Neural cell (in vitro differentiated cells): Measurements from ENCODE around the gene MAP4K4. TPM values are rescaled to one million over a fixed set of nuclear protein-coding genes. Genes with fewer than 3 reads are reported as not detected.

ENCODE experiments used
- H2AFZ ChIP-seq: fragments of 200-600, 300-800 bp; sonication (generic), shearing (Covaris generic); 2 replicates; pipeline ENCODE4 v1.6.0; 2014; ENCODE audit warnings: low read depth, mild to moderate bottlenecking, antibody characterized with exemption, low read length, moderate library complexity
- H3F3A ChIP-seq: fragments of 200-600 bp; shearing (Covaris generic); 2 replicates; pipeline ENCODE4 v1.6.1; 2016; ENCODE audit warnings: mild to moderate bottlenecking, moderate library complexity, mixed read lengths, antibody characterized with exemption, low read length; ENCODE audit not compliant: insufficient read depth, poor library complexity, severe bottlenecking
- H3K27ac ChIP-seq: fragments of 200-600, 300-800 bp; sonication (generic), shearing (Covaris generic); 2 replicates; pipeline ENCODE4 v1.5.1; 2014; ENCODE audit warnings: mild to moderate bottlenecking, low read length, moderate library complexity
- H3K27me3 ChIP-seq: fragments of 300-800, 200-600 bp; sonication (generic), shearing (Covaris generic); 2 replicates; pipeline ENCODE4 v1.6.0; 2014; ENCODE audit warnings: mild to moderate bottlenecking, low read depth, low read length, moderate library complexity; ENCODE audit not compliant: insufficient read depth
- H3K36me3 ChIP-seq: fragments of 300-800, 200-600 bp; sonication (generic), shearing (Covaris generic); 2 replicates; pipeline ENCODE4 v1.5.1; 2014; ENCODE audit warnings: mild to moderate bottlenecking, antibody characterized with exemption, low read length, moderate library complexity; ENCODE audit not compliant: insufficient read depth
- H3K4me2 ChIP-seq: fragments of 300-800, 200-600 bp; sonication (generic), shearing (Covaris generic); 2 replicates; pipeline ENCODE4 v1.6.0; 2014; ENCODE audit warnings: mild to moderate bottlenecking, low read length
- H3K4me3 ChIP-seq: fragments of 300-800, 200-600 bp; sonication (generic), shearing (Covaris generic); 2 replicates; pipeline ENCODE4 v1.5.1; 2014; ENCODE audit warnings: mild to moderate bottlenecking, low read length, moderate library complexity
- H3K79me2 ChIP-seq: fragments of 200-600 bp; shearing (Covaris generic); replicated peaks from 2 replicates; pipeline ENCODE4 v1.6.0; 2014; ENCODE audit warnings: mild to moderate bottlenecking, low read length, moderate library complexity; ENCODE audit not compliant: insufficient read depth
- H3K9ac ChIP-seq: fragments of 300-800, 200-600 bp; sonication (generic), shearing (Covaris generic); 2 replicates; pipeline ENCODE4 v1.6.1; 2016; ENCODE audit warnings: mild to moderate bottlenecking, low read length, mixed read lengths
- H3K9me2 ChIP-seq: fragments of 200-600 bp; shearing (Covaris generic); 2 replicates; pipeline ENCODE4 v1.6.1; 2016; ENCODE audit warnings: mild to moderate bottlenecking, low read length, mixed read lengths; ENCODE audit not compliant: insufficient read depth
- H3K9me3 ChIP-seq: fragments of 200-600, 300-800 bp; sonication (generic), shearing (Covaris generic); 2 replicates; pipeline ENCODE4 v1.6.1; 2016; ENCODE audit warnings: mild to moderate bottlenecking, mixed run types, low read length, moderate library complexity, mixed read lengths
- H4K20me1 ChIP-seq: fragments of 200-600 bp; shearing (Covaris generic); 2 replicates; pipeline ENCODE4 v1.6.1; 2016; ENCODE audit warnings: mild to moderate bottlenecking, mixed run types; ENCODE audit not compliant: insufficient read depth
- CTCF ChIP-seq: fragments of 450-650 bp; IDR thresholded peaks from 2 replicates; pipeline ENCODE4 v1.5.1; 2014; ENCODE audit warnings: antibody characterized with exemption, mild to moderate bottlenecking, moderate library complexity; ENCODE audit not compliant: poor library complexity, severe bottlenecking
- EP300 ChIP-seq: fragments of 450-650 bp; conservative IDR thresholded peaks from 2 replicates; pipeline ENCODE4 v1.6.1; 2014; ENCODE audit warnings: antibody characterized with exemption, mild to moderate bottlenecking, moderate library complexity; ENCODE audit not compliant: poor library complexity, severe bottlenecking
- EZH2 ChIP-seq: fragments of 200-600, 300-800 bp; shearing (Covaris generic), sonication (generic); IDR thresholded peaks from 2 replicates; pipeline ENCODE4 v1.6.1; 2014; ENCODE audit warnings: antibody characterized with exemption, low read length, borderline replicate concordance, mild to moderate bottlenecking; ENCODE audit not compliant: insufficient read depth, poor library complexity, severe bottlenecking
- MXI1 ChIP-seq: fragments of 450-650 bp; conservative IDR thresholded peaks from 2 replicates; pipeline ENCODE4 v1.6.1; 2014; ENCODE audit warnings: antibody characterized with exemption, mild to moderate bottlenecking; ENCODE audit not compliant: poor library complexity, severe bottlenecking
- POLR2AphosphoS5 ChIP-seq: IDR thresholded peaks from 2 replicates; pipeline ENCODE4 v1.6.1; 2012
- RAD21 ChIP-seq: fragments of 450-650 bp; conservative IDR thresholded peaks from 2 replicates; pipeline ENCODE4 v1.6.1; 2014; ENCODE audit warnings: antibody characterized with exemption, mild to moderate bottlenecking, moderate library complexity
- REST ChIP-seq: IDR thresholded peaks from 2 replicates; pipeline ENCODE4 v1.6.1; 2012; ENCODE audit warnings: borderline replicate concordance
- SMC3 ChIP-seq: fragments of 450-650 bp; conservative IDR thresholded peaks from 2 replicates; pipeline ENCODE4 v1.6.1; 2014; ENCODE audit warnings: antibody characterized with exemption, mild to moderate bottlenecking, moderate library complexity; ENCODE audit not compliant: poor library complexity
- TAF1 ChIP-seq: IDR thresholded peaks from 2 replicates; pipeline ENCODE4 v1.6.1; 2012; ENCODE audit warnings: low read depth
- polyA plus RNA-seq: library from polyadenylated mRNA; depleted of rRNA; stranded (reverse); fragments of >200 nt; gene quantifications from 2 replicates; pipeline ENCODE4 v1.2.3, GENCODE V29; 2014

MAP4K4 gene
- polyA plus RNA-seq, 1 donor from 2014 or later, result 125 TPM

GRCh38 chr2:101778102-101778501 lies 80.6 kb downstream of the MAP4K4 start:
- Histone ChIP-seq H3K27me3 (no peaks in the 10 kb centered on the region), H3K36me3 (no peaks in the 10 kb centered on the region), H3K9me2 (no peaks in the 10 kb centered on the region), H3K4me2 (no peak overlapping the region), H3K4me3 (no peak overlapping the region), H2AFZ (no peak overlapping the region), H3K9me3 (no peaks in the 10 kb centered on the region), H3K9ac (no peak overlapping the region), H4K20me1 (peaks cover 42% of the 10 kb centered on the region), H3K27ac (no peak overlapping the region), H3F3A (no peaks in the 10 kb centered on the region), H3K79me2 (peaks cover 100% of the 10 kb centered on the region)
- TF ChIP-seq POLR2AphosphoS5, result no peak
- TF ChIP-seq RAD21, result no peak
- no peak for TF ChIP-seq TAF1

DNA sequence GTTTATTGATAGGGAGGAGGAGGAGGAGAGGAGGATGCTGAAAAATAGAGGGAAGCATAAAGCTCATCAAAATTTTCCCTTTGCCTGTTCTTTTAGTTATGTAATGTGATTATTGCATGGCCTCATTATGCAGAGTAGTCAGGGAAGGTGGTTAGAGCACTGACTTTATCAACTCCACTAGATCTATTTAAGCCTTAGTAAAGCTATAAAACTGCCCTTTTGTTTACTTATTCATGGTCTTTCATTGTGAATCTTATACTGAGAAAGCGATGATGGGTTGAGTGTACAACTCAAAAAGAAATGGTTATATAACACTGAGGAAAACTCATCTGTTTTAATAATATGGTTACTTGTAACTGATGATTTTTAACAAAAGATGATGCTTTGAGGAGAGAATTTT lies 81.7 kb downstream of the MAP4K4 start:
- no peak for TF ChIP-seq RAD21
- TF ChIP-seq TAF1, result no peak
- no peak for TF ChIP-seq MXI1
- no peak for TF ChIP-seq EP300
- TF ChIP-seq REST, result no peak
- TF ChIP-seq CTCF, result no peak
- TF ChIP-seq SMC3, result no peak
- no peak for TF ChIP-seq POLR2AphosphoS5
- TF ChIP-seq EZH2, result no peak
- no peak overlapping the region for H3K4me2 ChIP-seq
- no peaks in the 10 kb centered on the region for H3K27me3 ChIP-seq
- no peak overlapping the region for H3K27ac ChIP-seq
- H3F3A ChIP-seq, result no peaks in the 10 kb centered on the region
- H3K79me2 ChIP-seq, result peaks cover 100% of the 10 kb centered on the region
- H3K9me3 ChIP-seq, result no peaks in the 10 kb centered on the region
- no peak overlapping the region for H2AFZ ChIP-seq
- H3K9me2 ChIP-seq, result no peaks in the 10 kb centered on the region
- H3K4me3 ChIP-seq, result no peak overlapping the region
- no peaks in the 10 kb centered on the region for H3K36me3 ChIP-seq
- H3K9ac ChIP-seq, result no peak overlapping the region
- H4K20me1 ChIP-seq, result peaks cover 42% of the 10 kb centered on the region

GRCh38 chr2:101779656-101780055 lies 82.1 kb downstream of the MAP4K4 start:
- no peaks in the 10 kb centered on the region for H3K9me3 ChIP-seq
- H3K79me2 ChIP-seq, result peaks cover 100% of the 10 kb centered on the region
- H3K9me2 ChIP-seq, result no peaks in the 10 kb centered on the region
- no peaks in the 10 kb centered on the region for H3F3A ChIP-seq
- no peak overlapping the region for H3K4me3 ChIP-seq
- H4K20me1 ChIP-seq, result peaks cover 42% of the 10 kb centered on the region
- no peak overlapping the region for H3K9ac ChIP-seq
- H3K27me3 ChIP-seq, result no peaks in the 10 kb centered on the region
- TF ChIP-seq EP300 (no peak), EZH2 (no peak), CTCF (no peak), TAF1 (no peak), MXI1 (no peak), POLR2AphosphoS5 (no peak), SMC3 (no peak), REST (no peak), RAD21 (no peak)
- H2AFZ ChIP-seq, result no peak overlapping the region
- no peaks in the 10 kb centered on the region for H3K36me3 ChIP-seq
- no peak overlapping the region for H3K27ac ChIP-seq
- H3K4me2 ChIP-seq, result no peak overlapping the region
